ENCODE measurements around the gene TOR1AIP1.

DNA sequence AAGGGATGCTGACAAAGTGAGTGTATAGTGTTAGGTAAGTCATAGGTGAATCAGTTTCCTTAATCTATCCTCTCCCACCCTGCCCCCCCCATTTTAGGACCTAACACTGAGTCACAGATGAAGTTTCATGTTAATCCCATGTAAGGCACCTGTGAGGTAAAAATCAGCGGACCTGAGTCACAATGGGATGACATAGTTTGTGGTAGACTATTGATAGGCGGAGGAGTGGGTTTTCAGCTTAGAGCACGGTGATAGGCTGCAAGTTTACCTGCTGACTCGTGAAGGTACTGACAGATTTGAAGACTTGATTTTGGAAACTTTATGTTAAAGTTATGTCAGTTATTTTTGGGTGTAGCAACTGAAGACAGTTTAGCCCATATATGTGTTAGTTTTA, 1.7 kb downstream of the TOR1AIP1 start:
- TF ChIP-seq, protein P1, sequence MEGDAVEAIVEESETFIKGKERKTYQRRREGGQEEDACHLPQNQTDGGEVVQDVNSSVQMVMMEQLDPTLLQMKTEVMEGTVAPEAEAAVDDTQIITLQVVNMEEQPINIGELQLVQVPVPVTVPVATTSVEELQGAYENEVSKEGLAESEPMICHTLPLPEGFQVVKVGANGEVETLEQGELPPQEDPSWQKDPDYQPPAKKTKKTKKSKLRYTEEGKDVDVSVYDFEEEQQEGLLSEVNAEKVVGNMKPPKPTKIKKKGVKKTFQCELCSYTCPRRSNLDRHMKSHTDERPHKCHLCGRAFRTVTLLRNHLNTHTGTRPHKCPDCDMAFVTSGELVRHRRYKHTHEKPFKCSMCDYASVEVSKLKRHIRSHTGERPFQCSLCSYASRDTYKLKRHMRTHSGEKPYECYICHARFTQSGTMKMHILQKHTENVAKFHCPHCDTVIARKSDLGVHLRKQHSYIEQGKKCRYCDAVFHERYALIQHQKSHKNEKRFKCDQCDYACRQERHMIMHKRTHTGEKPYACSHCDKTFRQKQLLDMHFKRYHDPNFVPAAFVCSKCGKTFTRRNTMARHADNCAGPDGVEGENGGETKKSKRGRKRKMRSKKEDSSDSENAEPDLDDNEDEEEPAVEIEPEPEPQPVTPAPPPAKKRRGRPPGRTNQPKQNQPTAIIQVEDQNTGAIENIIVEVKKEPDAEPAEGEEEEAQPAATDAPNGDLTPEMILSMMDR (conservative IDR thresholded peaks at IDR 0.05), result no peak
- no peak for TF ChIP-seq ZFX (IDR thresholded peaks at IDR 0.05)

Measured in C4-2B (cell line).